Osteoblast (primary cell): ENCODE measurements around the gene EME1. TPM values are rescaled to one million over a fixed set of nuclear protein-coding genes. Genes with fewer than 3 reads are reported as not detected.

Source experiments
- DNase-seq: peaks from one replicate; pipeline ENCODE4 v3.0.0; 2011; ENCODE audit warnings: low spot score, mixed read lengths; ENCODE audit not compliant: insufficient read length; ENCODE audit errors: missing footprints
- H2AFZ ChIP-seq: 2 replicates; pipeline ENCODE4 v1.6.0; 2011; ENCODE audit warnings: mild to moderate bottlenecking, low read length
- H3K27ac ChIP-seq: 2 replicates; pipeline ENCODE4 v1.5.1; 2011; ENCODE audit warnings: mild to moderate bottlenecking, low read depth, low read length, moderate library complexity
- H3K27me3 ChIP-seq: 2 replicates; pipeline ENCODE4 v1.6.0; 2012; ENCODE audit warnings: mild to moderate bottlenecking, control low read depth, inconsistent platforms, low read length, moderate library complexity; ENCODE audit not compliant: insufficient read depth
- H3K36me3 ChIP-seq: 2 replicates; pipeline ENCODE4 v1.5.1; 2011; ENCODE audit warnings: mild to moderate bottlenecking, low read length, control low read depth, moderate library complexity; ENCODE audit not compliant: insufficient read depth
- H3K4me1 ChIP-seq: 2 replicates; pipeline ENCODE4 v1.5.1; 2011; ENCODE audit warnings: mild to moderate bottlenecking, low read length, control low read depth, moderate library complexity; ENCODE audit not compliant: insufficient read depth
- H3K4me2 ChIP-seq: 2 replicates; pipeline ENCODE4 v1.6.0; 2011; ENCODE audit warnings: mild to moderate bottlenecking, low read length; ENCODE audit not compliant: insufficient read depth
- H3K4me3 ChIP-seq: fragments of 200-600 bp; sonication (generic); 3 replicates; pipeline ENCODE4 v1.5.1; 2012; ENCODE audit warnings: mild to moderate bottlenecking, low read length, inconsistent platforms; ENCODE audit not compliant: insufficient read depth
- H3K79me2 ChIP-seq: 2 replicates; pipeline ENCODE4 v1.6.0; 2012; ENCODE audit warnings: mild to moderate bottlenecking, low read length, control low read depth, inconsistent platforms; ENCODE audit not compliant: insufficient read depth
- H3K9me3 ChIP-seq: 2 replicates; pipeline ENCODE4 v1.5.1; 2011; ENCODE audit warnings: low read depth, low read length, control low read depth
- H4K20me1 ChIP-seq: 2 replicates; pipeline ENCODE4 v1.6.0; 2012; ENCODE audit warnings: mild to moderate bottlenecking, low read length, control low read depth; ENCODE audit not compliant: insufficient read depth
- CTCF ChIP-seq: IDR thresholded peaks from 2 replicates; pipeline ENCODE4 v1.5.1; 2011; ENCODE audit warnings: mild to moderate bottlenecking, low read depth, low read length, moderate library complexity; ENCODE audit errors: extremely low read depth
- total RNA-seq: library from RNA; depleted of rRNA; stranded (reverse); fragments of >200 nt; gene quantifications from 2 replicates; pipeline ENCODE4 v1.2.3, GENCODE V29; 2012

The EME1 gene
- total RNA-seq, 1 donor: 0.72 TPM

DNA sequence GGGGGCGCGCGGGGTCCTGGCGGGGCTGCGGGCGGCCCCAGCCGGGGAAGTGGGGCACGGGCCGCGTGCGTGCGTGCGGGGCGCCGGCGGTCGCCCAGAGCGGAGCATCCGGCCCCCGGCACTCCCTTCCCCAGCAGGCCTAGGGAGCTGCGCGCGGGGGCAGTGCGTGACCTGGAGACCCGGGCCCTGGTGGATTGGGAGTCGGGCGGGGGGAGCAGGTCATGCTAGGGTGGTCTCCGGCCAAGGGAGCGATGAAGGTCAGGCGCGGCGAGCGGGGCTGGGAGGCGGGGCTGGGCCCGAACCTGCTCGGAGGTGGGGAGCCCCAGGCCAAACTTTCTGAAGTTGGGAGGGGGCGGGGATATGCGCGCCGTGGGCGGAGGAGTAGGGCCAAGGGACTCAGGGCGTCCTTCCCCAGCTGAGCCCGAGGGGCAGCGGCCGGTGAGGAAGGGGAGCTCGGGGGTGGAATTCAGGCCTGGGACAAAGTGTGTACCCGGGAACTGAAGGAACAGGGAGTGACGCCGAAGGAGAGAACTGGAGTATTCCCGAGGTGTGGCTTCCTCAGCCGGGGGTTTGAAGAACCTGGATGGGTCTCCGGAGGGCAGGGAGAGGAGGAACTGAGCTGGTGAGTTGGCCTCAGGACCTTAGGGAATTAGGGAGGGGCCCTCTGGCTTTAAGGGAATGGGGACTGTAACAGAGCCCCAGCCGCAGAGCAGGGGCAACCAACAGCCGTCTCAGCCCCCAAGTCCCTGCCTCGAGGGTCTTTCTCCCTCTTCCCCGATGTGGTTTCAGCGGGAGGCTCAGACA lies 26.5 kb upstream of the EME1 start:
- H2AFZ ChIP-seq: peak overlapping the region; percentile 65
- peak overlapping the region; percentile 92 for H3K4me2 ChIP-seq
- peaks cover 49% of the 10 kb centered on the region for H3K79me2 ChIP-seq
- H3K4me3 ChIP-seq: peak overlapping the region; percentile 90
- peaks cover 32% of the 10 kb centered on the region for H3K4me1 ChIP-seq
- no peak for TF ChIP-seq CTCF
- DNase-seq: peak; percentile 93
- H3K27ac ChIP-seq: peak overlapping the region; percentile 70
- peaks cover 31% of the 10 kb centered on the region for H4K20me1 ChIP-seq
- no peaks in the 10 kb centered on the region for H3K27me3 ChIP-seq
- H3K9me3 ChIP-seq: no peaks in the 10 kb centered on the region
- no peaks in the 10 kb centered on the region for H3K36me3 ChIP-seq

DNA sequence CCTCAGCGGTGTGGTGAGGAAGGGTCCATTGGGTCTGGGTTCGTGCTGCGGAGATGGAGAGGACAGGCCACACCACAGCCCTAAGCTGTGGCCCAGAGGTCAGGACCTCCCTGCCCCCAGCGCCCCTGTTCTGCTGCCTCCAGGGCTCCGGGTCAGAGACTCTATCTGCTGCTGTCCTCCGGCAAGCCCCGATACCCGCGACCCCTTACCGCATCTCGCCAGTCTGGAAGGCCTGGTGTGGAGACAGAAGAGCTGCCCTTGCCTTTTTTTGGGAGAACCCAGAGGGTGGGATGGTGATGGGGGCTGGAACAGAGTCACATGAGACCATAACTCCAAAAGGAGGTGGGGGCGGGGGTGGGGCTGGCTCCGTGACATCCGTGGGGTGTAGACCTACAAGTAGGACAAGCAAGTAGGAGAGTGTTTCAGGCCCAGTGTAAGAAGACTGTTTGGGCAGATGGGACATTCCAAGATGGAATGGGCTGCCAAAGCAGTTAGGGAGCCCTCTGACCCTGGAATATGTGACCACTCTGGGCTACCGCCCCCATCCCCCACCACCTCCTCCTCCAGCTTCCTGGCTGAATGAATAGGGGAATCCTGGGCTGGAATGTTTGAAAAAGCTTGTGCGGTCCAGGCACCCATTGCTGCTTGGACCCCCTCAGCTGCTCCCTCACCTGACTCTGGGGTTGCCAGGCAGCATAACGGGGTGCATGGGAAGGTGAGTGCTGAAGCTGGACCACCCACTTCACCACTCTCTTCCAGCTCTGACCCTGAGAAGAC lies 25.7 kb upstream of the EME1 start:
- Histone ChIP-seq H3K4me1 (peaks cover 32% of the 10 kb centered on the region), H3K9me3 (no peaks in the 10 kb centered on the region), H3K4me3 (peak overlapping the region; percentile 90), H4K20me1 (peaks cover 37% of the 10 kb centered on the region), H2AFZ (peak overlapping the region; percentile 65), H3K4me2 (peak overlapping the region; percentile 92), H3K27me3 (no peaks in the 10 kb centered on the region), H3K36me3 (no peaks in the 10 kb centered on the region), H3K79me2 (peaks cover 56% of the 10 kb centered on the region), H3K27ac (peak overlapping the region; percentile 70)
- no peak for DNase-seq
- TF ChIP-seq CTCF: no peak

GRCh38 chr17:50347894-50348291 lies 25.1 kb upstream of the EME1 start:
- no peak overlapping the region for H3K27ac ChIP-seq
- H3K4me2 ChIP-seq: peak overlapping the region; percentile 92
- peak overlapping the region; percentile 90 for H3K4me3 ChIP-seq
- H3K27me3 ChIP-seq: no peaks in the 10 kb centered on the region
- no peak for DNase-seq
- no peak for TF ChIP-seq CTCF
- H3K36me3 ChIP-seq: peaks cover 3% of the 10 kb centered on the region
- no peak overlapping the region for H2AFZ ChIP-seq
- H3K4me1 ChIP-seq: peaks cover 32% of the 10 kb centered on the region
- no peaks in the 10 kb centered on the region for H3K9me3 ChIP-seq
- peaks cover 43% of the 10 kb centered on the region for H4K20me1 ChIP-seq
- H3K79me2 ChIP-seq: peaks cover 62% of the 10 kb centered on the region
